DND-41 (cell line): ENCODE measurements around the gene PPIF.
"Not testable (repeated sequence)": the region's sequence is repeated elsewhere in the genome, so short reads cannot be mapped to it uniquely, and the experiment has no call there.

Experiments
- EZH2 ChIP-seq: IDR thresholded peaks from 3 replicates; pipeline ENCODE4 v1.6.1; 2012; ENCODE audit warnings: borderline replicate concordance, low read depth, mild to moderate bottlenecking, moderate library complexity, low read length, inconsistent platforms; ENCODE audit not compliant: severe bottlenecking
- TF ChIP-seq, protein P1 (sequence below): IDR thresholded peaks from 2 replicates; pipeline ENCODE4 v1.5.1; 2012; ENCODE audit warnings: borderline replicate concordance, low read length, moderate library complexity, mild to moderate bottlenecking; ENCODE audit not compliant: poor library complexity, severe bottlenecking; ENCODE audit errors: extremely low read depth

- TF ChIP-seq, protein P1, sequence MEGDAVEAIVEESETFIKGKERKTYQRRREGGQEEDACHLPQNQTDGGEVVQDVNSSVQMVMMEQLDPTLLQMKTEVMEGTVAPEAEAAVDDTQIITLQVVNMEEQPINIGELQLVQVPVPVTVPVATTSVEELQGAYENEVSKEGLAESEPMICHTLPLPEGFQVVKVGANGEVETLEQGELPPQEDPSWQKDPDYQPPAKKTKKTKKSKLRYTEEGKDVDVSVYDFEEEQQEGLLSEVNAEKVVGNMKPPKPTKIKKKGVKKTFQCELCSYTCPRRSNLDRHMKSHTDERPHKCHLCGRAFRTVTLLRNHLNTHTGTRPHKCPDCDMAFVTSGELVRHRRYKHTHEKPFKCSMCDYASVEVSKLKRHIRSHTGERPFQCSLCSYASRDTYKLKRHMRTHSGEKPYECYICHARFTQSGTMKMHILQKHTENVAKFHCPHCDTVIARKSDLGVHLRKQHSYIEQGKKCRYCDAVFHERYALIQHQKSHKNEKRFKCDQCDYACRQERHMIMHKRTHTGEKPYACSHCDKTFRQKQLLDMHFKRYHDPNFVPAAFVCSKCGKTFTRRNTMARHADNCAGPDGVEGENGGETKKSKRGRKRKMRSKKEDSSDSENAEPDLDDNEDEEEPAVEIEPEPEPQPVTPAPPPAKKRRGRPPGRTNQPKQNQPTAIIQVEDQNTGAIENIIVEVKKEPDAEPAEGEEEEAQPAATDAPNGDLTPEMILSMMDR, result not testable (repeated sequence)
- not testable (repeated sequence) for TF ChIP-seq EZH2
Measured at GRCh38 chr10:79332610-79333315, 14.5 kb upstream of the PPIF start.
